Activated CD4-positive, alpha-beta T cell treated with anti-CD3 and anti-CD28 coated beads, Interleukin-2, amount 10 ng/mL, durations not matched to agents 24 days and 14 days (primary cell): ENCODE results near the gene ITSN2. TPM values are rescaled to one million over a fixed set of nuclear protein-coding genes. Genes with fewer than 3 reads are reported as not detected.
"Not testable (repeated sequence)": the region's sequence is repeated elsewhere in the genome, so short reads cannot be mapped to it uniquely, and the experiment has no call there.

Experiments used
- DNase-seq: peaks from one replicate; pipeline ENCODE4 v3.0.0; 2022
- H3K27ac Mint-ChIP-seq: one replicate; pipeline ENCODE4 v1.8.0; 2022; ENCODE audit warnings: mild to moderate bottlenecking, mixed read lengths
- H3K27me3 Mint-ChIP-seq: one replicate; pipeline ENCODE4 v1.8.0; 2022; ENCODE audit warnings: mixed read lengths
- H3K36me3 Mint-ChIP-seq: one replicate; pipeline ENCODE4 v1.8.0; 2022; ENCODE audit warnings: low read depth, mild to moderate bottlenecking, mixed read lengths
- H3K4me1 Mint-ChIP-seq: one replicate; pipeline ENCODE4 v1.8.0; 2021; ENCODE audit warnings: mixed read lengths
- H3K4me3 Mint-ChIP-seq: one replicate; pipeline ENCODE4 v1.8.0; 2022; ENCODE audit warnings: mild to moderate bottlenecking, moderate library complexity, mixed read lengths
- H3K9me3 Mint-ChIP-seq: one replicate; pipeline ENCODE4 v1.8.0; 2021; ENCODE audit warnings: mixed read lengths
- intact Hi-C: fragments of 100-400 bp; cut with micrococcal nuclease; formaldehyde crosslinking; loops from one replicate; pipeline ENCODE4 v1.15.1; 2023
- total RNA-seq: library from RNA; stranded (reverse); gene quantifications from 2 replicates; pipeline ENCODE4 v1.2.3, GENCODE V29; 2022

The ITSN2 gene
- total RNA-seq = 53.0 and 55.7 TPM in 2 replicates

DNA sequence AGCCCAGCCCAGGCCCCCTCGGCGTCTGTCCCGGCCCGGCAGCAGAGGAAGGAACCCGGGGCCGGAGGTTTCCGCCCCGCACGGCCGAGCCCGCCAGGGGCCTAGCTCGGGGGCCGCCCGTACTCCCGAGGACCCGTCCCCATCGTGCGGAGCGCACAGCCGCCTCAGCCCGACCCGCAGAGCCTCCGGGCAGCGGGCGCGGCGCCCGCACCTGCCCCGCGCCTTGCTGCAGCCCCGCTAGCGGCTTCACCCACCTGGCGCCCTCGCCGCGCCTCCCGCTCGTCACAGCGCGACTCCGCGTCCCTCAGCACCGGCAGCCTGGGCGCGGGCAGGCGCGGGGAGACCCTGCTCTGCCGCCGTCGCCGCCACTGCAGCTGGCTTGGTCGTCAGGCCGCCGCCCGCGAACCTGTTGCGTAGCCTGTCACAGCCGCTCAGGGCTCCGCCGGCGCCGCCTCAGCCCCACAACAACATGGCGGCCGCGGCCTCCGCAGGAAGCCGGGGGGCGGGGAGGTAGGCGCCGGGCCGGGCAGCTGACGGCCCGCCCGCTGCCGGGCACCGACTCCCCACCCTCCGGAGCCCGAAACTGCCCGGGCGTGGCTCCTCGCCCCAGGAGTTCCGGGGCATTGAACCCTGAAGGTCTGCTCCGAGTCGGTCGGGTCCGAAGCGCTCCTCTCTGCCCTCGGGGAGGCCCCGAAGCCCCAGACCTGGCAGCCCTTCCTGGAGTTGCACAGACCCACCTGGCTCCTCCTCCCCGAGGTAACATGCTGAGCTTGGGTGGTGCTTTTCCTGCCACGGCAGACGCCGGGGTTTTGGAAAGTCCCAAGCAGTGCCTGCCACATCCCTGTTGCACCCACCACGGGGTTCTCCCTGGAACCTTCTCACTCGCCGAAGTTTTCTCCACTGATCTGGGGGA lies at the start of gene ITSN2:
Gene ITSN2, minus strand, starts transcription at position 487 of the 913 bp plus-strand sequence. CDS start 32,454 bp downstream, outside the sequence.
- Mint-ChIP-seq H3K4me1 (peaks cover 23% of the 10 kb centered on the region), H3K9me3 (no peaks in the 10 kb centered on the region), H3K27me3 (no peaks in the 10 kb centered on the region), H3K27ac (peak within 1 kb of the TSS; percentile 90), H3K36me3 (peaks cover 6% of the 10 kb centered on the region), H3K4me3 (peak within 1 kb of the TSS; percentile 88)
- peak; percentile 95 for DNase-seq
- intact Hi-C loops = loop anchor here (2.0 kb wide), 1 partner anchor 16 kb away; no protein-coding TSS in a partner anchor

DNA sequence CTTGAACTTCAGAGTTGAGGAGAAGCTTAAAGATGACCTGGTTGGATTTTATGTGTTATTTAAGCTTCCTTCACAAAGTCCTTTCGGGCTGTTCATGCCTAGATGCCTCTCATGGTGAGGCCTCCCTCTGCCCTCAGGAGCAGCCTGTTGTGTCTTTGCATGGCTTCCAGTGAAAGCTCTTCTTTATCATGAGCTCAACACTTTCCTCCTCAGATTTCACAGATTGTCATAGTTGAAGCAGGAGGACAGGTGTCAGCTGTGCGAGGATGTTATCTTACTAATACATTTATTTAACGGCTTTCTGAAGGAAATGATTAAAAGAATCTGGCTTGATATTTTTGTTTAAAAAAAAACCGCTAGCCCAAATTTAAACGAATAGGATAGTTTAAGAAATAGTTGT lies 48.8 kb upstream of the ITSN2 start:
- no peaks in the 10 kb centered on the region for H3K36me3 Mint-ChIP-seq
- H3K4me1 Mint-ChIP-seq = peaks cover 2% of the 10 kb centered on the region
- peaks cover 7% of the 10 kb centered on the region for H3K27me3 Mint-ChIP-seq
- intact Hi-C loops = no loop called here
- H3K9me3 Mint-ChIP-seq = no peaks in the 10 kb centered on the region
- H3K4me3 Mint-ChIP-seq = no peak overlapping the region
- no peak overlapping the region for H3K27ac Mint-ChIP-seq
- DNase-seq = no peak

DNA sequence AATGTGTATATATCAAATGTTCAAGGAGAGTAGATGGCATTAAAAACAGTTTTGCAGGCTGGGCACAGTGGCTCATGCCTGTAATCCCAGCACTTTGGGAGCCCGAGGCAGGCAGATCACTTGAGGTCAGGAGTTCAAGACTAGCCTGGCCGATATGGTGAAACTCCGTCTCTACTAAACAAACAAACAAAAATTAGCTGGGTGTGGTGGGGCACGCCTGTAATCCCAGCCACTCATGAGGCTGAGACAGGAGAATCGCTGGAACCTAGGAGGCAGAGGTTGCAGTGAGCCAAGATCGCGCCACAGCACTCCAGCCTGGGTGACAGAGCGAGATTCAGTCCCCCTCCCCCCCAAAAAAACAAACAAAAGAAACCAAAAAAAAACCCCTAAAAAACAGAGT lies 48.4 kb upstream of the ITSN2 start:
- intact Hi-C loops = not testable (repeated sequence)

DNA sequence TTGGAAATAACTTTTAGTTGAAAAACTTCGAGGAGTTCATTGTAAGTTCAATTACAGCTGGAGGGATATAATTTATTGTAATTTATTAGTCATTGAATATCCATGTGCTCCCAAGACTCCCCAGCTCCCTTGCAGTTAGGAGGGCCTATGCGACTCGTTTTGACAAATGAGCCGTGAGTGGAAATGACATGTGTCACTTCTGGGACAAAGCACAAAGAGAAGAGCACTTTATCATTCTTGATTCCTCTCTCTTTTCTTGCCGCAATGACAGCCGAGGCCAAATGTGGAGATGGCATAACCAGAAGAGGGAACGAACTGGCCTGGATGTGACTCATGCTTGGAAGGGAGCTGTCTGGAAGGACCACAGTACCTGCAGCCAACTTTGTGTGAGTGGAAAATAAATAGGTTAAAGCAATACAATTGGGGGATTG lies 44.2 kb upstream of the ITSN2 start:
- DNase-seq = no peak
- Mint-ChIP-seq H3K27ac (no peak overlapping the region), H3K9me3 (no peaks in the 10 kb centered on the region), H3K4me3 (no peak overlapping the region), H3K27me3 (peaks cover 14% of the 10 kb centered on the region), H3K4me1 (peaks cover 11% of the 10 kb centered on the region), H3K36me3 (no peaks in the 10 kb centered on the region)
- intact Hi-C loops = no loop called here

More for the DNA sequence above, 48.4 kb upstream of the ITSN2 start:
- H3K4me1 Mint-ChIP-seq, H3K36me3 Mint-ChIP-seq, H3K27ac Mint-ChIP-seq, H3K27me3 Mint-ChIP-seq, H3K9me3 Mint-ChIP-seq, H3K4me3 Mint-ChIP-seq, DNase-seq: not testable (repeated sequence)

DNA sequence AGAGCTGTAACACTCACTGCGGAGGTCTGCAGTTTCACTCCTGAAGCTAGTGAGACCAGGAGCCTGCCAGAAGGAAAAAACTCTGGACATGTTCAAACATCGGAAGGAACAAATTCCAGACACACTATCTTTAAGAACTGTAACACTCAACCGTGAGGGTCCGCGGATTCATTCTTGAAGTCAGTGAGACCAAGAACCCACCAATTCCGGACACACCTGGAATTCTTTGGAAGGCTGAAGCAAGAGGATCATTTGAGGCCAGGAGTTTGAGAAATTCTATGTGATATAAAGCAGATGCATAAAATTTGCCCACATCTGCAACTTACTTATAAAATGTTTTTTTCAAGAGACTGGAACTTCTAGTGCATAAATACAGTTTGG lies 43.5 kb upstream of the ITSN2 start:
- Mint-ChIP-seq H3K36me3 (no peaks in the 10 kb centered on the region), H3K4me1 (peaks cover 11% of the 10 kb centered on the region), H3K9me3 (no peaks in the 10 kb centered on the region), H3K27me3 (peaks cover 10% of the 10 kb centered on the region), H3K4me3 (no peak overlapping the region), H3K27ac (no peak overlapping the region)
- intact Hi-C loops = no loop called here
- DNase-seq = no peak

DNA sequence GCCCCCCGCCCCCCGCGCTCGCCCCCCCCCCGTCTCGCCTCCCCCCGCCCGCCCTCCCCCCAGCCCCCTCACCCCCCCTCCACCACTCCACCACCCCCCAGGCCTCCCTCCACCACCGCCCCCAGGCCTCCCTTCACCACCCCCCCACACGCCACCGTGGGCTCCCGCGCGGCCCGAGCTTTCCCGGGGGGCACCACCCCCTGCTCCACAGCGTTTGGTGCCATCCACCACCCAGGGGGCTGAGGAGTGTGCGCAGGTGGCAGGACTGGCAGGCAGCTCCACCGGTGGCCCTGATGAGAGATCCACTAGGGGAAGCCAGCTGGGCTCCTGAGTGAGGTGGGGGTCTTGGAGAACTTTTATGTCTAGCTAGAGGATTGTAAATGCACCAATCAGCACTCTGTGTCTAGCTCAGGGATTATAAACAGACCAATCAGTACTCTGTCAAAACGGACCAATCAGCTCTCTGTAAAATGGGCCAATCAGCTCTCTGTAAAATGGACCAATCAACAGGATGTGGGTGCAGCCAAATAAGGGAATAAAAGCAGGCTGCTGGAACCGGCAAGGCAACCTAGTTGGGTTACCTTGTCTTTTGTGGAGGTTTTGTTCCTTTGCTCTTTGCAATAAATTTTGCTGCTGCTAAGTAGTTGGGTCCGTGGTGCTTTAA lies 43.0 kb upstream of the ITSN2 start:
- Mint-ChIP-seq H3K36me3 (no peaks in the 10 kb centered on the region), H3K4me1 (peaks cover 11% of the 10 kb centered on the region), H3K9me3 (no peaks in the 10 kb centered on the region), H3K27ac (no peak overlapping the region), H3K27me3 (peaks cover 10% of the 10 kb centered on the region), H3K4me3 (no peak overlapping the region)
- DNase-seq = peak; percentile 62
- intact Hi-C loops = no loop called here

DNA sequence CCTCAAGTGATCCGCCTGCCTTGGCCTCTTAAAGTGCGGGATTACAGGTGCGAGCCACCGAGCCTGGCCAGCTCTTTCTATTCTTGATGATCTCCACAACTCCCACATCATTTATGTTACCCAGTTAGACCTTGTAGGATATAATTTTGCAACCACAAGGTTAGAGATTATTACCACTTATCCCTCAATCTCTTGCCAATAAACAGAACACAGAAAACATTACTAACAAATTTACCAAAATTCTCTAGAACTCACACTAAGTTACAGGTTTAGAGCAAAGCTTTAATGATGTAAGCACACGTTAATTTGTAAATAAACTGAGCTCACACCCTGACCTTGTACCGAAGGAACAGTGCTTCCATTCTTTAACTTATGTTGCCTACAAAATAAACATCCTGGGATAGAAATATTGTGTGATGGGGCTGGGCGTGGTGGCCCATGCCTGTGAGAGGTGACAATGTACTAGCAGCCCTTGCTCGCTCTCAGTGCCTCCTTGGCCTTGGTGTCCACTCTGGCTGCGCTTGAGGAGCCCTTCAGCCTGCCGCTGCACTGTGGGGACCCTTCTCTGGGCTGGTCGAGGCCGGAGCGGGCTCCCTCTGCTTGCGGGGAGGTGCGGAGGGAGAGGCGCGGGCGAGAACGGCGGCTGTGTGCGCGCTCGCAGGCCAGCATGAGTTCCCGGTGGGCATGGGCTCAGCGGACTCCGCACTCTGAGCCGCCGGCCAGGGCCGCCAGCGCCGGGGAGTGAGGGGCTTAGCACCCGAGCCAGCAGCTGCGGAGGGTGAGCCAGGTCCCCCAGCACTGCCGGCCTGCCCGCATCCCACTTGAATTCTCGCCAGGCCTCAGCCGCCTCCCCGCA lies 42.1 kb upstream of the ITSN2 start:
- no peak for DNase-seq
- intact Hi-C loops = no loop called here
- H3K27ac Mint-ChIP-seq = no peak overlapping the region
- H3K4me1 Mint-ChIP-seq = peaks cover 11% of the 10 kb centered on the region
- H3K4me3 Mint-ChIP-seq = no peak overlapping the region
- no peaks in the 10 kb centered on the region for H3K9me3 Mint-ChIP-seq
- no peaks in the 10 kb centered on the region for H3K36me3 Mint-ChIP-seq
- peaks cover 10% of the 10 kb centered on the region for H3K27me3 Mint-ChIP-seq

DNA sequence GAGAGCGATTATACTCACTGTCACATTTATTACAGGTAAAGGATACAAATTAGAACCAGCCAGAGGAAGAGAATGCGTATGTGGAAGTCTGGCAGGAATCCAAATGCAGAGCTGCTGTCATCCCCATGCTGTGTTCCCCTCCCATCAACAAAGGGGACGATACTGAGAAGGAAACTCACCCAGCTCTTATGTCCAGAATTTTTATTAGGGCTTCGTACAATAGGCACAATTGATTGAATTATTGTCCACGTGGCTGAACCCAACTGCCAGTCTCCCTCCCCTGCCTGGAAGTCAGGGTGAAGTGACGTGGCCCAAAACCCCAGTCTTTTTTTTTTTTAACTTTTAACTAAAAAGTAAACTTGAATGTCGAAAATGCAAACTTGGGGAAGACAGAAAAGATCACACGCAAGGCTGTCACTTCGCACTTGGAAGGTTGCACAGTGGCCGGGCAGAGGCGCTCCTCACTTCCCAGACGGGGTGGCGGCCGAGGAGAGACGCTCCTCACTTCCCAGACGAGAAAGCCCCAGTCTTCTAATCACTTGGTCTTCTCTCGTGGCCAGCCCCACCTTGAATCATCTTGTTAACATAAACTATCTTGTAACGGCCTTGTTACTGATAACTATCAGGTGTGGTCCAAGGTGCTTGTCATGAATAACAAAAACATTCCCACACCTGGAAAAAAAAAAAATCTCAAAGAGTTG lies 40.0 kb upstream of the ITSN2 start:
- H3K36me3 Mint-ChIP-seq = no peaks in the 10 kb centered on the region

DNA sequence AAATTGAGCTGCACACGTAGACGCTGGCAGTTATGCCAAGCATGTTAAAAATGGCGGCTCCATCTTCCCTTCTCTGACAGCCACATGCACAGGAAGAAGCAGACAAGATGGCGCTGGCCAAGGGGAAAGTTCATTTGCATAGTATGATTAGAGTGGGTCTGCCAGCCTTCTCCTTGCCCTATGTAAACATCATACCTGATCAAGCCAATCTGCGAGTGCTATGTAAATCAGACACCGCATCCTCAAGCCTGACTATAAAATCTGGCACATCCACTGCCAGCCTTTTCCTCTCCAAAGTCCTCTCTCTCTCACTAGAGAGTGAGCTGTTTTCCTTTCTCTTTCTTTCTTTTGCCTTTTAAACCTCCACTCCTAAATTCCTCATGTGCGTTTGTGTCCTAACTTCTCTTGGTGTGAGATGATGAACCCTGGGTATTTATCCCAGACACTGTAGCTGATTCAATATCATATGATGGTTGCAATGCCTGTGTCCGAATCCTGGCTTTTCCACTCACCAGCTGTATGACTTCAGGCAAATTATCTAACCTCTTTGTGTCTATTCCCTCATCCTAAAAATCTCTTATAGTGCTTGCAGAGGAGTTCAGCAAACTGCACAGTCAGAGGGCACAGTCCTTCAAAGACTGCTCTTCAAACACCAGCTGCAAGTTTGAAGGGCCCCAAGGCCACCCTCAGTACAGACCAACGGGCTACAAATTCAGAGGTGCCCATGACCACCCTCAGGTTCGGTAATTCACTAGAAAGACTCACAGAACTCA lies 39.3 kb upstream of the ITSN2 start:
- intact Hi-C loops = no loop called here
- H3K27ac Mint-ChIP-seq = no peak overlapping the region
- peaks cover 11% of the 10 kb centered on the region for H3K4me1 Mint-ChIP-seq
- no peaks in the 10 kb centered on the region for H3K9me3 Mint-ChIP-seq
- peaks cover 11% of the 10 kb centered on the region for H3K27me3 Mint-ChIP-seq
- no peak for DNase-seq
- H3K36me3 Mint-ChIP-seq = no peaks in the 10 kb centered on the region
- H3K4me3 Mint-ChIP-seq = no peak overlapping the region

More for the DNA sequence above, 40.0 kb upstream of the ITSN2 start:
- Mint-ChIP-seq H3K27ac (no peak overlapping the region), H3K9me3 (no peaks in the 10 kb centered on the region), H3K27me3 (peaks cover 10% of the 10 kb centered on the region), H3K4me1 (peaks cover 11% of the 10 kb centered on the region), H3K4me3 (no peak overlapping the region)
- intact Hi-C loops = no loop called here
- no peak for DNase-seq

DNA sequence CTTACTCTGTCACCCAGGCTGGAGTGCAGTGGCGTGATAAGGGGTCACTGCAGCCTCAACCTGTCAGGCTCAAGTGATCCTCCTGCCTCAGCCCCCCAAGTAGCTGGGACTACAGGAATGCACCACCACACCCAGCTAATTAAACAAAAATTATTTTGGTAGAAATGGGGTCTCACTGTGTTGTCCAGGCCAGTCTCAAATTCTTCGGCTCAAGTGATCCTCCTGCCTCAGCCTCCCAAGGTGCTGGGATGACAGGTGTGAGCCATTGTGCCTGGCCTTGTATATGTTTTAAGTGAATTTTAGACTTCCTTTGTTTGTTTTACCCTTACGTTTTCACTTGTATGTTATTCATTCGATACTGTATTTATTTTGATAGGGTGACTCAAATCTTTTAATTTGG lies 34.7 kb upstream of the ITSN2 start:
- DNase-seq = no peak
- H3K27me3 Mint-ChIP-seq = peaks cover 5% of the 10 kb centered on the region
- H3K9me3 Mint-ChIP-seq = no peaks in the 10 kb centered on the region
- H3K4me1 Mint-ChIP-seq = no peaks in the 10 kb centered on the region
- no peak overlapping the region for H3K27ac Mint-ChIP-seq
- no peaks in the 10 kb centered on the region for H3K36me3 Mint-ChIP-seq
- H3K4me3 Mint-ChIP-seq = no peak overlapping the region
- intact Hi-C loops = no loop called here

DNA sequence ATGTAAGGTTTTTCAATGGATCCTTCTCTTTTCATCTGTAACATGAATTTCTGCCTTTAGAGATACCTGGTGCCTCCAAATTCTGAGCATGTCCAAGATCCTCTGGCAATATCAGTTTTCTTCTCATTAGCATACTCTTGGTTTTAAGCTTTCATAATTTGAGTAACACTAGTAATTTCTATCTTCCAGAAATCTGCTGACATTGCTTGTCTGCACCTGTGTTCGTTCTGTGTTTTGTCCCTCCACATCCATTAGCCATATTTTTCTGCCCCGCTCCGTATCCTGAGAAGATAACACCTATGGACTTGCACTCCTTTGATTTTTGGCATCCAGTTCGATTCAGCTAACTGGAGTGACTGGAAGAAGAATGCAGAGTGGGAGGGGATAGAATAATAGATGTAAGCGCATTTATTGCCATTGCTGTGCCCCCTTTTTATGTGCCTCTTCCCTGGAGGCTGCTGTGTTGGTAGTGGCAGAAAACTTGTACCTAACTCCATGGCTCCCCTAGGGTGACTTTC lies 32.3 kb upstream of the ITSN2 start:
- intact Hi-C loops = no loop called here
- DNase-seq = no peak
- peaks cover 5% of the 10 kb centered on the region for H3K27me3 Mint-ChIP-seq
- no peak overlapping the region for H3K27ac Mint-ChIP-seq
- no peaks in the 10 kb centered on the region for H3K36me3 Mint-ChIP-seq
- H3K4me3 Mint-ChIP-seq = no peak overlapping the region
- no peaks in the 10 kb centered on the region for H3K4me1 Mint-ChIP-seq
- no peaks in the 10 kb centered on the region for H3K9me3 Mint-ChIP-seq

DNA sequence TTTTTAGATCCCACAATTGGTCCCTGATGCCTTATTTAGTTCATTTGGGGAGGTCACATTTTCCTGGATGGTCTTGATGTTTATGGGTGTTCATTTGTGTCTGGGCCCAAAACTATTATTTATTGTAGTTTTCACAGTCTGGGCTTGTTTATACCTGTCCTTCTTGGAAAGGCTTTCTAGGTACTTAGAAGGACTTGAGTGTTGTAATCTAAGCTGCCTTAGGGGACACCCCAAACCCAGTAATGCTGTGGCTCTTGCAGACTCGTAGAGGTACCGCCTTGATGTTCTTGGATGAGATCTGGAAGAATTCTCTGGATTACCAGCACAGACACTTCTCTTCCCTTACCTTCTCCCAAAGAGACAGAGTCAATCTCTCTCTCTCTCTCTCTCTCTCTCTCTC lies 25.0 kb upstream of the ITSN2 start:
- H3K9me3 Mint-ChIP-seq = no peaks in the 10 kb centered on the region

More for the DNA sequence above, 25.0 kb upstream of the ITSN2 start:
- no peak overlapping the region for H3K4me3 Mint-ChIP-seq
- no peak overlapping the region for H3K27ac Mint-ChIP-seq
- DNase-seq = no peak
- H3K27me3 Mint-ChIP-seq = no peaks in the 10 kb centered on the region
- peaks cover 1% of the 10 kb centered on the region for H3K4me1 Mint-ChIP-seq
- intact Hi-C loops = no loop called here
- H3K36me3 Mint-ChIP-seq = no peaks in the 10 kb centered on the region
